HCT116 (cell line): ENCODE data around the gene SLC22A5. TPM values are rescaled to one million over a fixed set of nuclear protein-coding genes. Genes with fewer than 3 reads are reported as not detected.
"Not testable (repeated sequence)": the region's sequence is repeated elsewhere in the genome, so short reads cannot be mapped to it uniquely, and the experiment has no call there.

ENCODE experiments used
- ATAC-seq: fragments of 200-7000 bp; cut with Tn5 transposase; 2 replicates; pipeline ENCODE4 v1.9.1; 2020; ENCODE audit warnings: mild to moderate bottlenecking, moderate library complexity
- BruUV-seq: library from RNA; stranded (reverse); fragments of 400-500 nt; replicated peaks from 2 replicates; lab custom pipeline; 2021; lab: Mats Ljungman, UMichigan
- CTCF ChIA-PET: fragments of 300-600 bp; sonication (Branson Sonifier 250); formaldehyde crosslinking; loops from one replicate; lab custom pipeline; 2021; ENCODE audit warnings: antibody characterized with exemption; lab: Charles Lee
- POLR2A ChIA-PET: fragments of 300-600, 350-600 bp; sonication (Branson Sonifier 250); formaldehyde crosslinking; loops from one replicate; lab custom pipeline; 2021; ENCODE audit warnings: antibody characterized with exemption; lab: Charles Lee
- RAD21 ChIA-PET, 2 experiments: fragments of 300-600 bp; sonication (Branson Sonifier 250); formaldehyde crosslinking; loops; one replicate each; lab custom pipeline; 2023; ENCODE audit warnings: low total read pairs in 2 of 2; ENCODE audit not compliant: uncharacterized antibody in 2 of 2, unreplicated experiment in 2 of 2, low non-redundant PET in 1 of 2; lab: Charles Lee
- DNase-seq: peaks from one replicate; pipeline ENCODE4 v3.0.0-alpha.2; 2010; ENCODE audit warnings: low read depth, low spot score
- H2AFZ ChIP-seq: fragments of 200-600 bp; shearing (Covaris generic), sonication (generic); 2 replicates; pipeline ENCODE4 v1.6.1; 2017; ENCODE audit warnings: low read depth, mixed run types, mixed read lengths, antibody characterized with exemption, low read length; ENCODE audit not compliant: poor library complexity, severe bottlenecking
- H3K27ac ChIP-seq: 2 replicates; pipeline ENCODE4 v1.5.1; 2012; ENCODE audit warnings: low read depth, low read length
- H3K27me3 ChIP-seq: fragments of 200-600 bp; sonication (generic); 2 replicates; pipeline ENCODE4 v1.6.1; 2016; ENCODE audit warnings: mixed run types, low read length, mixed read lengths; ENCODE audit not compliant: insufficient read depth
- H3K36me3 ChIP-seq, 2 experiments: fragments of 200-500 bp in 1 of 2; fragments of 200-600 bp in 1 of 2; sonication (Bioruptor generic) in 1 of 2; sonication (generic) in 1 of 2; 2 replicates each; pipeline versions ENCODE4 v1.5.1 to v1.6.1; 2014 to 2016; ENCODE audit warnings: low read length in 2 of 2, inconsistent platforms in 1 of 2, mixed read lengths in 1 of 2, mixed run types in 1 of 2; ENCODE audit not compliant: insufficient read depth in 2 of 2, control insufficient read depth in 1 of 2
- H3K4me1 ChIP-seq, 2 experiments: fragments of 200-600 bp in 1 of 2; sonication (generic) in 1 of 2; 2 replicates each; pipeline versions ENCODE4 v1.5.1 to v1.6.1; 2012 to 2017; ENCODE audit warnings: low read length in 2 of 2, inconsistent platforms in 1 of 2, mild to moderate bottlenecking in 1 of 2, mixed read lengths in 1 of 2, mixed run types in 1 of 2, moderate library complexity in 1 of 2; ENCODE audit not compliant: insufficient read depth in 2 of 2, control insufficient read depth in 1 of 2
- H3K4me2 ChIP-seq: fragments of 200-600 bp; sonication (generic); 2 replicates; pipeline ENCODE4 v1.6.1; 2017; ENCODE audit warnings: mixed run types, low read length, mixed read lengths
- H3K4me3 ChIP-seq, 2 experiments: fragments of 200-600 bp in 1 of 2; sonication (generic) in 1 of 2; replicated peaks in 1 of 2; 2 replicates each; pipeline ENCODE4 v1.5.1; 2011 to 2016; ENCODE audit warnings: low read length in 2 of 2, control low read depth in 1 of 2, low read depth in 1 of 2, mild to moderate bottlenecking in 1 of 2, mixed read lengths in 1 of 2, mixed run types in 1 of 2
- H3K79me2 ChIP-seq: fragments of 200-600 bp; sonication (generic); 2 replicates; pipeline ENCODE4 v1.6.1; 2017; ENCODE audit warnings: mild to moderate bottlenecking, mixed run types, low read length, moderate library complexity, mixed read lengths; ENCODE audit not compliant: insufficient read depth
- H3K9ac ChIP-seq: fragments of 200-600 bp; sonication (generic); 2 replicates; pipeline ENCODE4 v1.6.1; 2016; ENCODE audit warnings: low read length, mixed read lengths
- H3K9me2 ChIP-seq: fragments of 200-600 bp; sonication (generic), shearing (Covaris generic); 2 replicates; pipeline ENCODE4 v1.6.1; 2017; ENCODE audit warnings: mixed run types, mild to moderate bottlenecking, moderate library complexity; ENCODE audit not compliant: insufficient read depth
- H3K9me3 ChIP-seq, 2 experiments: fragments of 200-500 bp in 1 of 2; fragments of 200-600 bp in 1 of 2; sonication (Bioruptor generic) in 1 of 2; sonication (generic) in 1 of 2; 2 replicates each; pipeline ENCODE4 v1.6.1; 2014 to 2017; ENCODE audit warnings: low read length in 2 of 2, mixed read lengths in 2 of 2, inconsistent platforms in 1 of 2, low read depth in 1 of 2, mild to moderate bottlenecking in 1 of 2, mixed run types in 1 of 2, moderate library complexity in 1 of 2; ENCODE audit not compliant: control insufficient read depth in 1 of 2, insufficient read depth in 1 of 2
- H4K20me1 ChIP-seq: fragments of 200-600 bp; sonication (generic), shearing (Covaris generic); 2 replicates; pipeline ENCODE4 v1.6.1; 2017; ENCODE audit warnings: mixed run types, mild to moderate bottlenecking, moderate library complexity; ENCODE audit not compliant: insufficient read depth
- ATF3 ChIP-seq: IDR thresholded peaks from 2 replicates; pipeline ENCODE4 v1.6.1; 2012
- CBX3 ChIP-seq: IDR thresholded peaks from 2 replicates; pipeline ENCODE4 v1.6.1; 2012; ENCODE audit warnings: low read depth
- CEBPB ChIP-seq: IDR thresholded peaks from 2 replicates; pipeline ENCODE4 v1.6.1; 2012; ENCODE audit warnings: low read depth
- CTCF ChIP-seq, 3 experiments: fragments of 200-600 bp in 1 of 3; sonication (generic) in 1 of 3; IDR thresholded peaks in 2 of 3; conservative IDR thresholded peaks in 1 of 3; 2 replicates each; pipeline ENCODE4 v1.5.1; 2012 to 2017; ENCODE audit warnings: low read depth in 2 of 3, low read length in 2 of 3, antibody characterized with exemption in 1 of 3, borderline replicate concordance in 1 of 3, control low read depth in 1 of 3, mild to moderate bottlenecking in 1 of 3, mixed read lengths in 1 of 3, mixed run types in 1 of 3, moderate library complexity in 1 of 3; ENCODE audit not compliant: insufficient read depth in 1 of 3
- EGR1 ChIP-seq: IDR thresholded peaks from 2 replicates; pipeline ENCODE4 v1.6.1; 2012; ENCODE audit warnings: low read depth
- ELF1 ChIP-seq: IDR thresholded peaks from 2 replicates; pipeline ENCODE4 v1.6.1; 2012; ENCODE audit warnings: low read depth, borderline replicate concordance
- EZH2 ChIP-seq: fragments of 200-600 bp; sonication (generic); IDR thresholded peaks from 2 replicates; pipeline ENCODE4 v1.6.1; 2017; ENCODE audit warnings: antibody characterized with exemption, mixed run types
- EZH2phosphoT487 ChIP-seq: fragments of 200-600 bp; IDR thresholded peaks from 2 replicates; pipeline ENCODE4 v1.6.1; 2018; ENCODE audit warnings: antibody characterized with exemption, borderline replicate concordance
- FOSL1 ChIP-seq: IDR thresholded peaks from 2 replicates; pipeline ENCODE4 v1.6.1; 2012; ENCODE audit warnings: low read depth
- JUND ChIP-seq: IDR thresholded peaks from 2 replicates; pipeline ENCODE4 v1.6.1; 2012
- POLR2A ChIP-seq: IDR thresholded peaks from 2 replicates; pipeline ENCODE4 v1.7.0; 2011; ENCODE audit warnings: borderline replicate concordance; ENCODE audit not compliant: insufficient read depth, insufficient read length; ENCODE audit errors: extremely low read depth
- POLR2AphosphoS5 ChIP-seq: IDR thresholded peaks from 2 replicates; pipeline ENCODE4 v1.6.1; 2011; ENCODE audit warnings: mild to moderate bottlenecking, low read depth, low read length, moderate library complexity
- SIN3A ChIP-seq: IDR thresholded peaks from 2 replicates; pipeline ENCODE4 v1.6.1; 2012; ENCODE audit warnings: low read depth
- SRF ChIP-seq: IDR thresholded peaks from 2 replicates; pipeline ENCODE4 v1.6.1; 2012; ENCODE audit warnings: low read depth
- TCF7L2 ChIP-seq: IDR thresholded peaks from 2 replicates; pipeline ENCODE4 v1.7.0; 2011; ENCODE audit warnings: borderline replicate concordance, inconsistent platforms; ENCODE audit not compliant: insufficient read depth, insufficient read length; ENCODE audit errors: extremely low read depth
- YY1 ChIP-seq: IDR thresholded peaks from 2 replicates; pipeline ENCODE4 v1.6.1; 2011; ENCODE audit warnings: low read length, low read depth, moderate library complexity, mild to moderate bottlenecking; ENCODE audit not compliant: insufficient replicate concordance; ENCODE audit errors: extremely low read depth
- ZBTB33 ChIP-seq: IDR thresholded peaks from 2 replicates; pipeline ENCODE4 v1.6.1; 2011; ENCODE audit warnings: mild to moderate bottlenecking, low read length, moderate library complexity; ENCODE audit not compliant: insufficient replicate concordance; ENCODE audit errors: extremely low read depth
- ZFX ChIP-seq: fragments of 450-650 bp; IDR thresholded peaks from 2 replicates; pipeline ENCODE4 v1.6.1; 2017
- ZNF274 ChIP-seq: fragments of 200-500 bp; sonication (Bioruptor generic); IDR thresholded peaks from 2 replicates; pipeline ENCODE4 v1.6.1; 2014; ENCODE audit warnings: mild to moderate bottlenecking, low read depth, low read length, inconsistent platforms
- intact Hi-C: fragments of 100-400 bp; cut with micrococcal nuclease; formaldehyde crosslinking; loops from 2 replicates; pipeline ENCODE4 v1.10.0; 2022
- total RNA-seq: library from RNA; stranded (reverse); gene quantifications from one replicate; pipeline ENCODE4 v1.2.1, GENCODE V29; 2021; ENCODE audit not compliant: unreplicated experiment

SLC22A5 gene
- total RNA-seq, 1 experiment from 2014 or later, result 9.9 TPM

GRCh38 chr5:132397224-132397623 is 27.7 kb downstream of the SLC22A5 start:
- Histone ChIP-seq H3K79me2 (no peaks in the 10 kb centered on the region), H3K9ac (no peak overlapping the region), H2AFZ (no peak overlapping the region), H3K9me2 (no peaks in the 10 kb centered on the region), H3K9me3 (no peaks in the 10 kb centered on the region), H3K27me3 (no peaks in the 10 kb centered on the region), H3K36me3 (peaks cover 0 to 19% of the 10 kb centered on the region in 2 experiments; a peak in 2 of 4 replicates), H3K4me2 (no peak overlapping the region), H3K4me3 (no peak overlapping the region), H3K27ac (no peak overlapping the region), H3K4me1 (no peaks in the 10 kb centered on the region; a peak in 1 of 4 replicates), H4K20me1 (no peaks in the 10 kb centered on the region)
- TF ChIP-seq CBX3 (no peak), ZNF274 (no peak), EZH2 (no peak), SIN3A (no peak), ZFX (no peak), ZBTB33 (no peak), JUND (no peak), FOSL1 (no peak), EGR1 (no peak), CTCF (IDR thresholded peaks at IDR 0.05 in 2 of 3, conservative IDR thresholded peaks at IDR 0.05 in 1 of 3; ENCODE audit: borderline replicate concordance in 1 of 3, insufficient read depth in 1 of 3, low read depth in 2 of 3, low read length in 2 of 3) (no peak), POLR2AphosphoS5 (no peak), CEBPB (no peak), ELF1 (no peak), ATF3 (no peak), SRF (no peak), POLR2A (no peak), TCF7L2 (no peak), EZH2phosphoT487 (no peak), YY1 (no peak)
- ChIA-PET POLR2A (no interaction called here), RAD21 (no interaction called here), CTCF (no interaction called here)
- BruUV-seq, result no TSS peak
- DNase-seq (no peak), ATAC-seq (no peak)
- intact Hi-C loops, result no loop called here

GRCh38 chr5:132397936-132398675 is 28.6 kb downstream of the SLC22A5 start:
- H3K36me3 ChIP-seq, result peaks cover 0 to 19% of the 10 kb centered on the region in 2 experiments; a peak in 2 of 4 replicates
- intact Hi-C loops, H4K20me1 ChIP-seq, H3K9ac ChIP-seq, H3K4me2 ChIP-seq, H3K4me3 ChIP-seq, RAD21 ChIA-PET, H2AFZ ChIP-seq, CTCF ChIA-PET, H3K27me3 ChIP-seq, H3K9me2 ChIP-seq, H3K27ac ChIP-seq, H3K79me2 ChIP-seq, POLR2A ChIA-PET, H3K4me1 ChIP-seq, BruUV-seq, ATAC-seq, DNase-seq, H3K9me3 ChIP-seq: not testable (repeated sequence)
